Measurements from ENCODE around the gene NKX3-2. TPM values are rescaled to one million over a fixed set of nuclear protein-coding genes. Genes with fewer than 3 reads are reported as not detected.

The NKX3-2 gene
- total RNA-seq, 1 donor from 2014 or later: not detected

- CTCF ChIA-PET: no interaction called here
- ATAC-seq (ENCODE audit: low read depth) (no peak), DNase-seq (no peak)
- no peak for TF ChIP-seq CTCF (IDR thresholded peaks at IDR 0.05)
- Mint-ChIP-seq H3K36me3 (ENCODE audit: low read depth) (no peaks in the 10 kb centered on the region), H3K9me3 (peaks cover 6% of the 10 kb centered on the region), H3K4me3 (no peak overlapping the region), H3K27ac (no peak overlapping the region), H3K4me1 (no peaks in the 10 kb centered on the region), H3K27me3 (peaks cover 28% of the 10 kb centered on the region)
- intact Hi-C loops (cut with micrococcal nuclease): no loop called here
- POLR2A ChIA-PET: no interaction called here
Measured at GRCh38 chr4:13495753-13496152, 48.6 kb downstream of the NKX3-2 start.

GRCh38 chr4:13493793-13494192 lies 50.5 kb downstream of the NKX3-2 start:
- Mint-ChIP-seq H3K4me3 (no peak overlapping the region), H3K9me3 (peaks cover 6% of the 10 kb centered on the region), H3K27ac (no peak overlapping the region), H3K27me3 (peaks cover 30% of the 10 kb centered on the region), H3K4me1 (no peaks in the 10 kb centered on the region), H3K36me3 (ENCODE audit: low read depth) (no peaks in the 10 kb centered on the region)
- DNase-seq (no peak), ATAC-seq (ENCODE audit: low read depth) (no peak)
- ChIA-PET CTCF (no interaction called here), POLR2A (no interaction called here)
- no peak for TF ChIP-seq CTCF (IDR thresholded peaks at IDR 0.05)
- intact Hi-C loops (cut with micrococcal nuclease): no loop called here

GRCh38 chr4:13492747-13493146 lies 51.6 kb downstream of the NKX3-2 start:
- no peaks in the 10 kb centered on the region for H3K4me1 Mint-ChIP-seq
- no peaks in the 10 kb centered on the region for H3K36me3 Mint-ChIP-seq (ENCODE audit: low read depth)
- ChIA-PET CTCF (no interaction called here), POLR2A (no interaction called here)
- no peak overlapping the region for H3K27ac Mint-ChIP-seq
- TF ChIP-seq CTCF (IDR thresholded peaks at IDR 0.05): no peak
- H3K4me3 Mint-ChIP-seq: no peak overlapping the region
- intact Hi-C loops (cut with micrococcal nuclease): no loop called here
- H3K9me3 Mint-ChIP-seq: peaks cover 6% of the 10 kb centered on the region
- ATAC-seq (ENCODE audit: low read depth) (no peak), DNase-seq (no peak)
- H3K27me3 Mint-ChIP-seq: peaks cover 33% of the 10 kb centered on the region

Other genes starting within 250 kb of the NKX3-2 start
- 16.0 and 16.9 TPM in 2 replicates for gene RAB28, start 60.2 kb downstream of the NKX3-2 start, total RNA-seq
- 77.1 and 79.3 TPM in 2 replicates for gene BOD1L1, start 83.2 kb upstream of the NKX3-2 start, total RNA-seq